Neural cell (in vitro differentiated cells): ENCODE measurements around the gene FMR1.

Experiments used
- CTCF ChIP-seq: fragments of 450-650 bp; IDR thresholded peaks from 2 replicates; pipeline ENCODE4 v1.5.1; 2014; ENCODE audit warnings: antibody characterized with exemption, mild to moderate bottlenecking, moderate library complexity; ENCODE audit not compliant: poor library complexity, severe bottlenecking
- EP300 ChIP-seq: fragments of 450-650 bp; conservative IDR thresholded peaks from 2 replicates; pipeline ENCODE4 v1.6.1; 2014; ENCODE audit warnings: antibody characterized with exemption, mild to moderate bottlenecking, moderate library complexity; ENCODE audit not compliant: poor library complexity, severe bottlenecking
- EZH2 ChIP-seq: fragments of 200-600, 300-800 bp; shearing (Covaris generic), sonication (generic); IDR thresholded peaks from 2 replicates; pipeline ENCODE4 v1.6.1; 2014; ENCODE audit warnings: antibody characterized with exemption, low read length, borderline replicate concordance, mild to moderate bottlenecking; ENCODE audit not compliant: insufficient read depth, poor library complexity, severe bottlenecking
- POLR2AphosphoS5 ChIP-seq: IDR thresholded peaks from 2 replicates; pipeline ENCODE4 v1.6.1; 2012
- RAD21 ChIP-seq: fragments of 450-650 bp; conservative IDR thresholded peaks from 2 replicates; pipeline ENCODE4 v1.6.1; 2014; ENCODE audit warnings: antibody characterized with exemption, mild to moderate bottlenecking, moderate library complexity
- REST ChIP-seq: IDR thresholded peaks from 2 replicates; pipeline ENCODE4 v1.6.1; 2012; ENCODE audit warnings: borderline replicate concordance
- TAF1 ChIP-seq: IDR thresholded peaks from 2 replicates; pipeline ENCODE4 v1.6.1; 2012; ENCODE audit warnings: low read depth

- no peak for TF ChIP-seq CTCF
- no peak for TF ChIP-seq EZH2
- TF ChIP-seq POLR2AphosphoS5: no peak
- TF ChIP-seq TAF1: no peak
- no peak for TF ChIP-seq EP300
- no peak for TF ChIP-seq RAD21
- TF ChIP-seq REST: no peak
Observed at GRCh38 chrX:147875866-147876596, 35.7 kb upstream of the FMR1 start.
